HPDE6-E6E7 (cell line): ENCODE measurements around the gene BLMH.
A peak's percentile ranks its signal among the peaks of the same experiment; 100 is the strongest.
"Not testable (repeated sequence)": the region's sequence is repeated elsewhere in the genome, so short reads cannot be mapped to it uniquely, and the experiment has no call there.

ENCODE experiments used
- DNase-seq: peaks from one replicate; pipeline ENCODE4 v3.0.0; 2011; ENCODE audit warnings: missing footprints; ENCODE audit errors: extremely low spot score

The BLMH gene

GRCh38 chr17:30248786-30249185, 43.0 kb downstream of the BLMH start:
- no peak for DNase-seq

DNA sequence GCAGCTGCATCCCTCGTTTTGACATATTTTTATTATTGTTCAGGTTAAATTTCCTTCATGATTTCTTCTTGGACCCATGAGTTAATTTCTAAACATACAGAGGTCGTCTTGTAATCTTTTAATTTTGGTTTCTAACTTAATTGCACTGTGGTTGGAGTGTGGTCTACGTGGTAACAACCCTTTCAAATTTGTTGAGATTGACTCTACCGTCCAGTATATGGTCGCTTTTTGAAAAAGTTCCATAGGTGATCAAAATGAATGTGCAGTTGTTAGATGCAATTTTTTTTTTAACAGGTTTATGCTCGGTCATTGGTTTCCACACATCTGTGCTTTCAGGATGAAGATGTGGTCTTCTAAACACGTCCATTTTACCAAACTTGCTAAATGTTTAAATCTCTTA, 45.3 kb downstream of the BLMH start:
- no peak for DNase-seq

- peak; percentile 42 for DNase-seq
Measured at GRCh38 chr17:30244853-30245385, 46.8 kb downstream of the BLMH start.

GRCh38 chr17:30243568-30243967, 48.2 kb downstream of the BLMH start:
- no peak for DNase-seq

DNA sequence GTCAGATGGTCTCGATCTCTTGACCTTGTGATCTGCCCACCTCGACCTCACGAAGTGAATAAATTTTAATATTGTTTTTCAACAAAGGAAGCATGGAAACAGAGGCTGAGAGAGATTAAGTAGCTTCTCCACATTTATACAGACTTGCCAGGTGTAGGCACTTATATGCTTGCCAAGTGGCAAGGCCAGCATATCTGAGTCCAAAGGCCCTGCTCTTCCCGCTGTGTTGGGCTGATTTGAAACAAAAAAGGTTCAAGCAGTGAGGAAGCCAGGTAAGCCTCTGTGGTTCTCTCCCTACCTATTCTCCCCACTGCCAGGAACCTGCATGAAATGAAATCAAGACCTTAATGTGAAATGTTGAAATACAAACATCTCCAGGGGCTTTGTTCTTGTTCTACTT, 48.7 kb downstream of the BLMH start:
- no peak for DNase-seq

- no peak for DNase-seq
Measured at GRCh38 chr17:30241051-30241450, 50.7 kb downstream of the BLMH start.

- DNase-seq = no peak
Measured at GRCh38 chr17:30240177-30240576, 51.6 kb downstream of the BLMH start.

GRCh38 chr17:30239089-30239462, 52.7 kb downstream of the BLMH start:
- no peak for DNase-seq

GRCh38 chr17:30238387-30239088, 53.2 kb downstream of the BLMH start:
- no peak for DNase-seq

GRCh38 chr17:30238003-30238344, 53.8 kb downstream of the BLMH start:
- DNase-seq = no peak

DNA sequence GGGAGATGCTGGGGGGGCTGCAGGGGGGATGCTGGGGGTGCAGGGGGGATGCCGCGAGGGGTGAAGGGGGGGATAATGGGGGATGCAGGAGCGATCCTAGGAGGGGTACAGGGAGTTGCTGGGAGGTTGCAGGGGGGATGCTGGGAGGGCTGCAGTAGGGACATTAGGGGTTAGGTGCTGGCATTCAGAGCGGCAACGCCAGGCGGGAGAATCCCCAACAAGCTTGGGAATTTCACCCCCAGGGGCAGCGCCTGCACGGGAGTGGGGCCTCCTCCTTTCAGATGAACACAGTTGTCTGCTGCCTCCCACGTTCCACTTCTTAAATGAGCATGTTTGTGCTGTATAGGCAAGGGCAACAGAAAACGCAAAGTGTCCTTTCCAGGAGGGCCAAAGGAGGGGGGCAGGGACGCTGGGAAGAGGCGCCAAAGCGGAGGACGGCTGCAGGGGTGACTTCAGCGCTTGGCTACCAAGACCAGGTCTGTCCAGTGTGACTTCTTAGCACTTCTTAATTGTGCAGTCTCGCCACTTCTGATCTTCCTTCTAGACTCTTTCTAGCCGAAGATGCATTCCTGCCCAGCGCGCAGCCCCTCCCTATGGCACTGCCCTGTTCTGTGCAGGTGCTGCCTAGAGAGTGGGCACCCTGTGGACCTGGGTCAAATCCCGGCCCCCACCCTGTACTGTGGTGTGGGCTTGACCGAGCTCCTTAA, 54.3 kb downstream of the BLMH start:
- no peak for DNase-seq

DNA sequence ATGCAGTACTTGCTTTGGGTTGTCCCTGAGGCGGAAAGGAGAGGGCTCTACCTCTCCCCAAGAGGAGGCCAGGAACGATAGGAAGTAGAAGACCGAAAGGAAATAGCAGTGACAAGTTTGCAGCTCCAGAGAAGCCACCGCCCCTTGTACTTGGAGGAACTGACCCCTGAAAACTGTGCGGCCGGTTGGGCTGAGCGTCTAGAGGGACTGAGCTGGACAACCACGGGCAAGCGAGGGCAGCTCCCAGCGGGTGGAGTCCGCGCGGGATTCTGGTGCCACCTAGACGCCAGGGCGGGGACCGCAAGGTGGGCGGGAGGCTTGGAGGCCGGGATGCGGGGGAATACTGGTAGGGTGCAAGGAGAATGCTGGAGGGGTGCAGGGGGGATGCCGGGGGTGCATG, 55.0 kb downstream of the BLMH start:
- DNase-seq = peak; percentile 62

- DNase-seq = no peak
Measured at GRCh38 chr17:30236297-30236624, 55.5 kb downstream of the BLMH start.

DNA sequence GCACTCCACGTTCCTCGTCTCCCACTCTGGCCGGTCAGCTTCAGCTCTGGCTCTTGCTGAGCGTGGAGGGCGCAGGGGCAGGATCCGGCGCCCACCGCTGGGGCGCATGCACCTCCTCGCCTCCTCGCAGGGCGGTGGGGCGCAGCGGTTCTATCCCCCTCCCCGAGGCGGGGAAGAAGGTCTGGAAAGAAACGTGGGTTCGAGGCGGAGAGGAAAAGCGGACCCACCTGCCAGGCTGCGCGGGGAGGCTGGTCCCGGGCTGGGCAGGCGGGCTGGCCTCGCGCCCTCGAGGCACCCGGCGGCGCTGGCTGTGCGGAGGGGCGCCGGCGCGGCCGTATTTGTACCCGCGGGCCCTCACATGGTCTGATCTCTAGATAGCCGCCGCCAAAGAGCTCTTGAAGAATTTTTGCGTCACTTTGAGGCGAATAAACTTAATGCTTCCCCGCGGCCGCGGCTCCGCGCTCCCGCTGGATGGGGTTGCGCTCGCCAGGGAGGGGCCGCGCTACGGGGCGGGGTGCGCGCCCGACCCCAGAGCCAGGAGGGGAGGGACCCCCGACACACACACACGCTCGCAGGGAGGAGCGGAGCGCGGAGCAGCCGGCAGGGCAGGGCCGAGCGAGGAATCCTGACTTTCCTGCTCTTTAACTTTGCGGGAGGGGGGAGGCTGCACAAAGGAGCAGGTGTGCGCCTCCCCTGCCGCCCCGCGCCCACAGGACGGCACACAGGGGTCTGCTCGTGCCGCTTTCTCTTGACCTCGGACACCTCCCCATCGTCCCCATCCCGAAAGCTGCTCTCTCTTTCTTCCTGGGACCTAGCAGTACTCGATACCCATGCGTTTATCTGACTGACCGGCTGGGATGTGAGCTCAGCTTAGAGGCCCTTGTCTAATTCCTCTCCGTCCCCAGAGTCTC, 56.1 kb downstream of the BLMH start, which contains the start of gene SLC6A4:
Gene SLC6A4, minus strand, starts transcription at position 312 of the 911 bp plus-strand sequence. CDS start 13,739 bp downstream, outside the sequence.
- peak; percentile 22 for DNase-seq

- DNase-seq = no peak
Measured at GRCh38 chr17:30234964-30235363, 56.8 kb downstream of the BLMH start.

DNA sequence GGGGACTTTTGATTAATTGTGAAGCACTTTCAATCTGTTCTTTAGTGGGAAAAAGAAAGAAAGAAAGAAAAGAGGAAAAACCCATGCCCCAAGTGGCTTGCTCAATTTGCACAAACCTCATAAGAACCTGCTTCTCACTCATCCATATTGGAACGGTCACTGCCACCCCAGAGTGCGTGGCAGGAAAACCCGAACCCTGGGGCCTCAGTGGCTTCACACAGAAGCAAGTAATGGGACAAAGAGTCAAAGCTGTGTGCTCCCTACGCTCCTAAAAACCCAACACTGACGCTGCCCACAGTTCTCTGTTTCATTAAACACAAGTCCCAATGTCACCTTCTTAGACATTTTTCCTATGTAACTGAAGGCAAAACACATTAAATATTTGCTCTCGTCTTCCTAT, 57.4 kb downstream of the BLMH start:
- no peak for DNase-seq

GRCh38 chr17:30232824-30233427, 58.8 kb downstream of the BLMH start:
- DNase-seq = no peak

DNA sequence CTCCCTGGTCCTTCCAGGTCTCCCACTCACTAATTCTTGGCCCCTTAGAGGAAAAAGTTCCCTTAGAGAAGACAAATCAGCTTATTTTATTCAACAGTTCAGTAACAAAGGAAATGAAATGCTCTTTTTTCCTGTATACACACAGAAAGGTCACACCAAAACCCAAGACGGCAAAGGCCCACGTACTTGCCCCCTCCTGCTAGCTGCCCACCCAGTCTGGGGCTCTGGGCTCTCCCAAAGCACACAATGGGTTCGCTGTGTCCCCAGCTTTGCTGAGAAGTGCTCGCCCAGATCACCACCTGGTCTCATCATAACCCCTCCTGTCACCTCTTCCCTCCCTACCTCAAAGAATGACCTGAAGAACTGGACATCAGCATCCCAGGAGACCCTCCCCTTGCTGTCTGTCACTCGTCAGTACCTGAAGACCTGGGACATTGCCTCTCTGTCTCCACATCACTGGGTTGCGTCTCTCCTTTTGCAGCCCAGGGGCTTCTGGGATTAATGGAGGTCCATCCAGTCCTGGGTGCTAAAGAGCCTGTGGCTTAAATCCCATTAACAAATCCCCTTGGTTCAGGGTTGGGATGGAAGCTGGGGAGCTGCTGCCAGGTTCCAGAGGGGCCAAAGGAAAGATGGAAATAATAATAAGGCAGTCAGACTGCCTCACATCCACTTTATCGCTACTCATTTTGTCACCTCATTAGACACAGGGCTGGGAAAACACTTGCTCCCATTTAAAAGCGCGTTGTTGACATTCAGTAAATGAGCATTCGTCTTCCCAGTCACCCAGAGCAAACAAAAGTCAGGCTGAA, 59.5 kb downstream of the BLMH start:
- DNase-seq = no peak

DNA sequence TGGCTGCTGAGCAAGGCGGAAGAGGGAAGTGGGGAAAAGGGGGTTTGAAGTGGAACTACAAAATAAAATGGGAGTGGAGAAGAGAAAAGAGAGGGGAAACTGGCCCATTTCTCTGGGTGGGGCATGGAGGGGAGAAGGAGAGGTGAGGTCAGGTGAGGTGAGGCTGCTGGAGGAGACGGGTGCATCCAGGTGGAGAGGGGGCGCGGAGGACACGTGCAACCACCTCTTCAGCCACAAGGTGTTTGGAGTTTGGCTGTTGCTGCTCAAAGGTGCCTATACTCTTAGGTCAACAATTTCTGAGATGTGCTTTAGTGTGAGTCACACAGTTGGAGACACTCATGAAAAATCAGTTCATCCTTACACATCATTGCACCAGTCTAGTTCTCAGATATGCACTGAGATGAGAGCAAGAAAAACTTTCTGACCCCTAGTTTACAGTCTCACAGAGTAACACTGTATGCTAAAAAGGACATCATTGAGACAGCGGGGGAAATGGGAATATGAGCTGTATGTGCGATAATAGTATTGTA, 61.1 kb downstream of the BLMH start:
- no peak for DNase-seq

DNA sequence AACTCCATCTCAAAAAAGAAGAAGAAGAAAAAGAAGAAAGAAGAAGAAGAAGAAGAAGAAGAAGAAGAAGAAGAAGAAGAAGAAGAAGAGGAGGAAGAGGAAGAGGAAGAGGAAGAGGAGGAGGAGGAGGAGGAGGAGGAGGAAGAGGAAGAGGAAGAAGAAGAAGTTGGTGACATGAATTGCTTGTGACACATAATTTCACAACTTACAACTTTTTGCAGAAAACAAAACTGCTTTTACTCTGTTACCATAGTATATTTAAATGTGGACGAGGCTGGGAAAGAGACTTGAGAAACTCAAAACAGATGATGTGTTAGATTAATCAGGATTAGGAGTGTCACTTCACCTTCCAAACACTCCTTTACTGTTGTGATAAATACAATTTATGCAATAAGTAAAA, 61.7 kb downstream of the BLMH start:
- not testable (repeated sequence) for DNase-seq

DNA sequence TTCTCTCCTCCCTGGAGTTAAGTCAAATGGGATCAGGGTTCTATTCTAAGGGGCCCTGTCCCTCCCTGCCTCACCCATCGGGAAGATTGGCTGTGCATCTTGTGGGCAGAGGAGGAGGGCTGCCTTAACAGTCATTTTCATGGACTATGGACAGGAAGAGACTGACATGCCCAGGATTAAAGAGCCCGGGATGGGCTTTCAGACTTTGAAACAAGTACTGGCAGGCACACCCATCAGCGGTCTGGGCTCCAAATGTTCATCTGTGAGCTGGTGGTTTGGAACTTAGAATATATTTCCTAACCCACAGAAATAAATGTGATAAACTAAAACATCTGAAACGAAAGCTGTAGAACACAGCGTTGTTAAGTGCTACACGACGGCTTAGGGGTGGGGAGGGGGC, 62.7 kb downstream of the BLMH start:
- no peak for DNase-seq
